Fibroblast of the aortic adventitia (primary cell): Measurements from ENCODE around the gene CADPS2. TPM values are rescaled to one million over a fixed set of nuclear protein-coding genes. Genes with fewer than 3 reads are reported as not detected.

Experiments used
- DNase-seq: peaks from one replicate; pipeline ENCODE4 v3.0.0-alpha.2; 2010; ENCODE audit warnings: low read depth
- H3K4me3 ChIP-seq: 2 replicates; pipeline ENCODE4 v1.5.1; 2011; ENCODE audit warnings: low read depth, mild to moderate bottlenecking, control low read depth, low read length, moderate library complexity
- total RNA-seq: library from RNA; depleted of rRNA; stranded (reverse); fragments of >200 nt; gene quantifications from 2 replicates; pipeline ENCODE4 v1.2.3, GENCODE V29; 2012; ENCODE audit warnings: low replicate concordance
- TF ChIP-seq, protein P1 (sequence below): IDR thresholded peaks from 2 replicates; pipeline ENCODE4 v1.5.1; 2011; ENCODE audit warnings: mild to moderate bottlenecking, low read length, control low read depth, inconsistent platforms; ENCODE audit not compliant: insufficient read depth

Gene CADPS2
- total RNA-seq, 1 donor: 16.0 TPM

DNA sequence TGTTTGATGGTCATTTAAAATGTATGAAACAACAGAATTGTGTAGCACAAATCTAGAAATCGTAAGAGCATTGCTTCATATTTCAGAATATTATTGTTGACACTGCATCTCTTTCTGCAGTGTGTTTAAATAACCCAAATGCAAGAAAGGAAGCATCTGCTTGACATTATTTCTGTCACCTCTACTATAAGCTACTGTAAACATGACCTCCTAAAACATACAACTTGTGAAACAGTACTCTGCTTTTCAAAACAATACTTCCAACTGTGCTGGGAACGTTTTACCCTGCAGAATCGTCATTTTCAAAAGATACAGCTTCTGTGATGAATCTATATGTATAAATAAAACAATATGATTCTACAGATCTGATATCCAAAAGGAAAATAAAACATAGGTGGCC is 269.3 kb downstream of the CADPS2 start:
- DNase-seq: no peak
- no peak overlapping the region for H3K4me3 ChIP-seq
- TF ChIP-seq, protein P1, sequence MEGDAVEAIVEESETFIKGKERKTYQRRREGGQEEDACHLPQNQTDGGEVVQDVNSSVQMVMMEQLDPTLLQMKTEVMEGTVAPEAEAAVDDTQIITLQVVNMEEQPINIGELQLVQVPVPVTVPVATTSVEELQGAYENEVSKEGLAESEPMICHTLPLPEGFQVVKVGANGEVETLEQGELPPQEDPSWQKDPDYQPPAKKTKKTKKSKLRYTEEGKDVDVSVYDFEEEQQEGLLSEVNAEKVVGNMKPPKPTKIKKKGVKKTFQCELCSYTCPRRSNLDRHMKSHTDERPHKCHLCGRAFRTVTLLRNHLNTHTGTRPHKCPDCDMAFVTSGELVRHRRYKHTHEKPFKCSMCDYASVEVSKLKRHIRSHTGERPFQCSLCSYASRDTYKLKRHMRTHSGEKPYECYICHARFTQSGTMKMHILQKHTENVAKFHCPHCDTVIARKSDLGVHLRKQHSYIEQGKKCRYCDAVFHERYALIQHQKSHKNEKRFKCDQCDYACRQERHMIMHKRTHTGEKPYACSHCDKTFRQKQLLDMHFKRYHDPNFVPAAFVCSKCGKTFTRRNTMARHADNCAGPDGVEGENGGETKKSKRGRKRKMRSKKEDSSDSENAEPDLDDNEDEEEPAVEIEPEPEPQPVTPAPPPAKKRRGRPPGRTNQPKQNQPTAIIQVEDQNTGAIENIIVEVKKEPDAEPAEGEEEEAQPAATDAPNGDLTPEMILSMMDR: no peak

DNA sequence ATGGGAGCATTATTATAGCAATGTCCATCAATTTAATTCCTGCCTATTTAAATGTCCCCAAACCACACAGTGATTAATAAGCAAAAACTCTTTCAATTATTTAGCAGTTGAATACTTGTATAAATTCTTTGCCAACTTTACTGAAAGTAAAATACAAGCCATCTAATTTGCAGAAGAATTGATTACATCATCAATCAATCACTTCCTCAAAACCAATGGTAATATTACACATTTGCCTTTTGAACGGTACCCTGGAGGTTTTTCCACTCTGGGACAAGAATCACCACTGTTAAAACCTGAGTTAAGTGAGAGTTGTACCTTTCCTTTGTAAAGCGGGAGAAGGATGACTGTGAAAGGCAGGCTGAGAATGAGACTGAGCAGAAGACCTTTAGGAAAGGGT is 280.3 kb downstream of the CADPS2 start:
- TF ChIP-seq, protein P1: no peak
- H3K4me3 ChIP-seq: no peak overlapping the region
- DNase-seq: no peak

DNA sequence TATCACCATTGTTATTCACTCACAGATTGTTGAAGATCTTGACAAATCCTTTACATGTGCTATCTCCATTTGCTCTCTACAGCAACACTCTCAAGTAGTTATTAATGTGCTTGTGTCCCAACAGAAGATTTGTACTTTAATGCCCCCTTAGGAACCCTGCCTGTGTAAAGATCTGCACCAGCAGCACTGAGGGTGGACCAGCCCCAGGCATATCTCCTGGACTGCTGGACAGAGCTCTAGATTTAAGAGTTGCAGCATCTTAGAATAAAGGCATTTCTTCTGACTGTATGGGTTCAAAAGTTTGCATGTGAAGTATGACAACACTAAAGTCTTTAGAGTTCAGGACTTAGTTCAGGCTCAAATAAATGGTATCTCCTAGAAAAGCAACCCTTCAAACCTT is 282.0 kb downstream of the CADPS2 start:
- TF ChIP-seq, protein P1: no peak
- no peak overlapping the region for H3K4me3 ChIP-seq
- no peak for DNase-seq

DNA sequence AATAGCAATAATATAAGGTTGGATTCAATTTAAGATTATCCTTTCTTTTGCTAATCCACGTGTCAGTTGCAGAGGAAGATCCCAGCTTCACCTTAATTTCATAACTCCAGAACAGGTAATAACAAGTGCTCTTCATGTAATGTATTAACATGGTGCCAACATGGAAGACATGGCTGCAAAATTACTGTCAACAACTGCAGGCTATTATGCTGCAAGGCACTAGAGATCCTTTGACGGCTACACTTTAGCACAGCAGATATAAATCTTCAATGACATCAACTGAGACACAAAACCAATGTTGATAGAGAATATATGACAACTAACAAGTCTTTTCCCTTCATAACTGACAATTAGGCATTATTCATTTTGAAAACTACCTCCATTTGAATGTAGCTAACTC is 283.5 kb downstream of the CADPS2 start:
- H3K4me3 ChIP-seq: no peak overlapping the region
- no peak for DNase-seq
- TF ChIP-seq, protein P1: no peak

DNA sequence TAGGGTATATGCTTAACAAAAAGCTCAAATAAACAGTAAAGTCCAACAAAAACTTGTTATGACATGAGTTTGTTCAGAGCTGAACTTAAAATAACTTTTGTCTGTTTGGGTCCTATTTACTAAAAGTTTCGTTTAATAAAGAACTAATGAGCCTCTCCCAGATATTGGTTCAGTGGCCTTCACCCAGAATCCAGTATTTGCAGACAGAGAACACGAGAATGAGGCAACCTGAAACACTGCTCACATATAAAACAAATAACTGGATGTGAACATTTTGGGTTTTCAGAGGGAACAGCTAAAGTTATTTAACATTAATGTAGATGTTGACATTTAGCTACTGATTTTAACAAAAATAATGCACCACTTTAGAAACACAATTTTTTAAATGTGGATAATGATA is 285.6 kb downstream of the CADPS2 start:
- no peak for DNase-seq
- TF ChIP-seq, protein P1: no peak
- H3K4me3 ChIP-seq: no peak overlapping the region

DNA sequence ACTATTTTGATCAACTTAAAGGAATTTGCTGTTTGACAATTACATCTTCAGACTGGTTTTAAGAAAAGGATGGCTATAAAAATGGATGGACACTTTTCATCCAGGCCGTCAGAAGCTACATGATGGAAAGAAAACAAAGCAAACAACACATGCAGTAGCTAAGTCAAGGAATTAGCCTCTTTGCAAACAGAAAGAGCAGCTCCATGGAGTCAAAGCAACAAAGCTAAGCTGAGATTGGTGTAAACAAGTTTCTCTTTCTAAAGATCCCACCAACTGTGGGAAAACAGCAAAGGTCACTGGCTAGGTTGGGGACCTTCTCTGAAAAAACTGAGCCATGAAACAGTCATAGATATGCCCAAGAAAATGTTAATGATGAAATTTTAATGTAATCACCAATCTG is 286.2 kb downstream of the CADPS2 start:
- TF ChIP-seq, protein P1: no peak
- no peak overlapping the region for H3K4me3 ChIP-seq
- DNase-seq: no peak

DNA sequence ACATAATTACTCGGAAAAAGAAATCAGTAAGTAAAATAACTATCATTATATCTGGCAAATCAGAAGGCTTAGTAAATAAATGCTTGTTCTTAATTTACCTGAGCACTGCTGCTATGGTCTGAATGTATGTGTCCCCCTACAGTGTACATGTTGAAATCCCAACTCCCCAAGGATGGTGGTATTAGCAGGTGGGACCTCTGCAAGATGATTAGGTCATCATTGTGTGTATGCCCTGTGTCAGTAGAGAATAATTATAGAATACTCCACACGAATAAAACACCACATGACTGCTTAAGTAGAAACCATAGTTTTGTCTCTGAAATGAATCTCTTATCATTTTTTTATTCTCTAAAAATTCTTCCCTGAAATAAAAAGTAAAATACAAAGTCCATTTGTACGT is 289.0 kb downstream of the CADPS2 start:
- TF ChIP-seq, protein P1: no peak
- no peak for DNase-seq
- H3K4me3 ChIP-seq: no peak overlapping the region
